GM10266 (cell line): ENCODE data around the gene C1QTNF5.
"Not testable (repeated sequence)": the region's sequence is repeated elsewhere in the genome, so short reads cannot be mapped to it uniquely, and the experiment has no call there.

Experiments used
- DNase-seq: peaks from one replicate; pipeline ENCODE4 v3.0.0; 2012; ENCODE audit errors: extremely low spot score
- TF ChIP-seq, protein P1 (sequence below): IDR thresholded peaks from 2 replicates; pipeline ENCODE4 v1.5.1; 2012; ENCODE audit warnings: mild to moderate bottlenecking, low read depth; ENCODE audit not compliant: control insufficient read depth, insufficient read depth; ENCODE audit errors: missing control alignments

The C1QTNF5 gene, protein sequence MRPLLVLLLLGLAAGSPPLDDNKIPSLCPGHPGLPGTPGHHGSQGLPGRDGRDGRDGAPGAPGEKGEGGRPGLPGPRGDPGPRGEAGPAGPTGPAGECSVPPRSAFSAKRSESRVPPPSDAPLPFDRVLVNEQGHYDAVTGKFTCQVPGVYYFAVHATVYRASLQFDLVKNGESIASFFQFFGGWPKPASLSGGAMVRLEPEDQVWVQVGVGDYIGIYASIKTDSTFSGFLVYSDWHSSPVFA

DNA sequence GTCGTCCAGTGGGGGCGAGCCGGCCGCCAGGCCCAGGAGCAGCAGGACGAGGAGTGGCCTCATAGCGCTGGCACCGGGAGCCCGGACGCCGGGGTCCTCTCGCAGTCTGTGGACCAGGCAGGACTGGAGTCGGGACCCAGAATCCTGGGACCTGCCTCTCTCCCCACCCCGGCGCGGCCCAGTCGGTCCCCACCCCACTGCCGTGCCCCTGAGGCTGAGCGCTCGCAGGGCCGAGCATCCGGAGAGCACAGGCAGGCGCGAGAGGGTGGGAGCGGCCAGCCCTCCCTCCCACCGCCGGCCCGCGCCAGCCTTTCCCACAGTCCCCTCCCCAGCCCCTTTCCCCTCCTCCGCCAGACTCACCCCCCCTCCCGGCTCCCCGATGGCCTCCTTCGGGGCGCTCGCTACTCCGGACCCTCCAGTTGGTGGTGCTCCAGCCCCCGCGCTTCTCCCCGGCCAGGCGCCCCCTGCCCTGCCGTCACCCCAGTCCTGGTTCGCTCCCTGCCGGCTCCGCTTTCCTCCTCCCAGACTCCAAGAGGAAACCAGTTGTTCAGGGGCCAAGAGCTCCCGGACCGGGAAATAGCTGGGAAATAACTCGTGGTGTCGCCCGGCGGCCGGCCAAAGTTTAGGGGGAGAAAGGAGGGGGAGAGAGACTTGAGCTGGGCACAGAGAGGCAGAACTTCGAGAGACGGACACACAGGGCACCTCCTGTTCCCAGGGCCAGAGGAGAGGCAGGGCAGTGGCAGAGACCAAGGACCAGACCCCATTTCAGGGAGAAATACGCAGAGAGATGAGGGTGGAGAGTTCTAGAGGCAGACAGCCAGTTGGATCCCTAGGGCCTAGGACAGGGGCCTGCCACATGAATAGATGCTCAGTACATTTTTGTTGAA is at the start of gene C1QTNF5:
Gene C1QTNF5 (minus strand): TSS at position 549 of the 887 bp plus-strand sequence. CDS start 486 bp downstream, at position 63.
- TF ChIP-seq, protein P1, sequence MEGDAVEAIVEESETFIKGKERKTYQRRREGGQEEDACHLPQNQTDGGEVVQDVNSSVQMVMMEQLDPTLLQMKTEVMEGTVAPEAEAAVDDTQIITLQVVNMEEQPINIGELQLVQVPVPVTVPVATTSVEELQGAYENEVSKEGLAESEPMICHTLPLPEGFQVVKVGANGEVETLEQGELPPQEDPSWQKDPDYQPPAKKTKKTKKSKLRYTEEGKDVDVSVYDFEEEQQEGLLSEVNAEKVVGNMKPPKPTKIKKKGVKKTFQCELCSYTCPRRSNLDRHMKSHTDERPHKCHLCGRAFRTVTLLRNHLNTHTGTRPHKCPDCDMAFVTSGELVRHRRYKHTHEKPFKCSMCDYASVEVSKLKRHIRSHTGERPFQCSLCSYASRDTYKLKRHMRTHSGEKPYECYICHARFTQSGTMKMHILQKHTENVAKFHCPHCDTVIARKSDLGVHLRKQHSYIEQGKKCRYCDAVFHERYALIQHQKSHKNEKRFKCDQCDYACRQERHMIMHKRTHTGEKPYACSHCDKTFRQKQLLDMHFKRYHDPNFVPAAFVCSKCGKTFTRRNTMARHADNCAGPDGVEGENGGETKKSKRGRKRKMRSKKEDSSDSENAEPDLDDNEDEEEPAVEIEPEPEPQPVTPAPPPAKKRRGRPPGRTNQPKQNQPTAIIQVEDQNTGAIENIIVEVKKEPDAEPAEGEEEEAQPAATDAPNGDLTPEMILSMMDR, result no peak
- DNase-seq, result no peak

DNA sequence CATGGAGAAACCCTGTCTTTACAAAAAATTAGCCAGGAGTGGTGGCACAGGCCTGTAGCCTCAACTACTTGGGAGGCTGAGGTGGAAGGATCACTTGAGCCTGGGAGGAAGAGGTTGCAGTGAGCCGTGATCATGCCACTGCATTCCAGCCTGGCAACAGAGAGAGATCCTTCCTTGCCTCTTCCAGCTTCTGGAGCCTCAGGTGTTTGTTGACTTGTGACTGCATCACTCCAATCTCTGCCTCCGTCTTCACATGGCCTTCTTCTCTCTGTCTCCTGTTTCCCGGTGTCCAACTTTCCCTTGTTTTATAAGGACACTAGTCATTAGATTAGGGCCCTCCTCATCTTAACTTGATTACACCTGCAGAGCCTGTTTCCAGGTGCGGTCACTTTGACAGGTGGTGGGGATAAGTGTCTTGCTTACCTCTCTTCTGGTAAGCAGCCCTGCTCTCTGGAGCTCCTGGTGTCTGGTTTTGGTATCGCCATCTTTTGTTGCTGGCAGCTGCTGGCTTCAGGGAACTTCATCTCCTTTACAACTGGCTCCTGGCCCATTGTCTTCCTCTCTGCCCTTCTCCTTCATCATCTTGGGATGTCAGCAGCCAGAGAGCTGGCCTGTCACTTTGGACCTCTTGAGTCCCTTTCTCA is 49.0 kb upstream of the C1QTNF5 start:
- TF ChIP-seq, protein P1, result no peak
- peak; percentile 32 for DNase-seq

DNA sequence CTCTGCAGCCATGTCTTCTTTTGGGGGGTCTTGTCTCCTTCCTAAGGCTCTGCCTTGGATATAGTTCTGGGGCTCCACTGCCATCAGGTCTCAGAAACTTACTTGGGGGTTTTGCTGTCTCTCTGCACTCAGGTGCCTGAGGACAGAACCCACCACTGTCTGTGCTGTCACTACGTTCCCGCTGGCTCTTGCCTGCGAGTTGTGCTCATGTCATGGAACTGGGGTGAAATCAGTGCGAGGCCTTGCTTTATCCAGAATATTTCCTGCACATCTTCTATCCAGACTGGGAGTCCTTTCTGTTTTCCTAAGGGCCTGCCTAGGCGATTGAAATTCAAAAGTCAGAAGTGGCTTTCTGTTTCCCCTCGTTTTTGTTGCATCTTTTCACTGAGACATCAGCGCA is 47.4 kb upstream of the C1QTNF5 start:
- peak; percentile 5 for DNase-seq
- TF ChIP-seq, protein P1, result no peak

DNA sequence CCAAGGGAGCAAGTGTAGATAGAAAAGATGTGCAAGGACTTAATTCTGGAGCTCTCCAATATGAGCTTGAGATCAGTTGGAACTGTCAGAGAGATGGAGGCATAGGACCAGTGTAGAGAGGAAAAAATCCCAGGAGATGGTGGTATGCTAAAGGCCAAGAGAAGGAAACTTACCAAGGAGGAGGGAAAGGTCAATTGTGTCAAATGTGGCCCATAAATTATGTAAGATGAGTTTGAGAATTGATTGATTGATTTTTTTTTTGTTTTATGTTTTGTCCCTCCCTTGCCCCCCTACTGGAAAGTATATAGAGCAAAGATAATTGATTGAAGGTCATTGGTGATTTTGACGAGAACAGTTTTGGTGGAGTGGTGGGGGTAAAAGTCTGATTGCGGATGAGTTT is 43.6 kb upstream of the C1QTNF5 start:
- DNase-seq, result peak; percentile 3
- TF ChIP-seq, protein P1, result no peak

DNA sequence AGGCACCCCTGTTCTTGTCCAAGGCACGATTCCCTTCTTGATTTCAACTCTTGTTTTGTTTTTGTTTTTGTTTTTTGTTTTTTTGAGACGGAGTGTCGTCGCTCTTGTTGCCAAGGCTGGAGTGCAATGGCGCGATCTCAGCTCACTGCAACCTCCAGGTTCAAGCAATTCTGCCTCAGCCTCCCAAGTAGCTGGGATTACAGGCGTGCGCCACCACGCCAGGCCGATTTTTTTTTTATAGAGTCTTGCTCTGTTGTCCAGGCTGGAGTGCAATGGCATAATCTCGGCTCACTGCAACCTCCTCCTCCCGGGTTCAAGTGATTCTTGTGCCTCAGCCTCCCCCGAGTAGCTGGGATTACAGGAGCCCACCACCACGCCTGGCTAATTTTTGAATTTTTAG is 41.8 kb upstream of the C1QTNF5 start:
- DNase-seq, result not testable (repeated sequence)

DNA sequence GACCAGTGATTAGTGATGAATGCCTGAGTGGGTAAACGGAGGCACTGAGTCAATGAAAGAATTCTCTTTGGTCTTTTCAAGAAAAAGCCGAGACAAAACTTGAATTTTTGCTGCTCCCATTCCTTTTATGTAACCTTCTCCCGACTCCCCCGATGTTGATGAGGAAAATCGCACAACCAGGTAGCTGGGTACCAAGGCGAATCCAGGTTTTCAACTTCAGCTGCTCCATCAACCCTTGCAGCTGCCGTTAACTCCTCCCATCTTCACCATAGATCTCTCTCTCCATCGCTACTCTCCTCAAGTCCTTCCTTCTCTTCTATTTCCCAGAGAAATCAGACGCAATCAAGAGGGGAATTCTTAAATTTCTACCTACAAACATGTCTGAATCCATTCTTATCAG is 41.4 kb upstream of the C1QTNF5 start:
- peak; percentile 2 for DNase-seq
- TF ChIP-seq, protein P1, result no peak

DNA sequence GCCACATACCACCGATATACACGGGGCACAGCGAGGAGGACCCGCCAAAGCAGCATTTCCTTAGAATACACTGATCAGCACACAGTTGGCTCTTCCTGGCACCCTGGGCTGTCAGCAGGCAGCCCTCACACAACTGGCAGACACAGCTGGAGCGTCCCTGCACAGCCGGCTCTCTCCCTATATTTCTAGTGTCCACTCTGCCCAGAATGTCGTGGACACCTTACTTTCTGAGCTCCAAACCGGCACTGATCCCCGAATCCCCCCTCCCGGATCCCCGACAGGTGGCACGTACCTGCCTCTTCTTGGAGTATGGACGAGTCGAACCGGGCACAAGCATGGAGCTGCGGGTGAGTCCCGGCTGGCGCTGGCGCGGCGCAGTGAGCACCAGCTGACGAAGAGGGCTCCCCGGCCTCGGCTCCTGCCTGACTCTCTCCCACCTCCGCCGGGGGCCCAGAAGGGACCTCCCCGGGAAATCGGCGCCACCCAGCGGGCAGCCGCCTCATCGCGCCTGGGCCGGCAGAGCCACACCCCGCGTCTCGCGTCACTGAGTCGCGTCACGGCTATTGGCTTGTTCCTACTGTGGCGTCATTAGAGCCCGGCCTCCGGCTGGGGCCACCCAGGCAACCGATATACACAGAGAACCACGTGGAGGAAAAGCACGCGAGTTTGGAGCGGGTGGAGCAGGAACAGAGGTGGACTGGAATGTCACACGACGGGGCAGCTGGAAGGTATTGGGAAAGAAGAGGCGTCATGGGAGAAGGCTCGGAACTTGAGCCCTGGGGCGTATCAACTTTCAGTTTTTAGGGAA is 40.7 kb upstream of the C1QTNF5 start, which contains the start of gene USP2:
Gene USP2 (minus strand): TSS at position 510 of the 808 bp plus-strand sequence. CDS start 8,210 bp downstream, outside the sequence.
- TF ChIP-seq, protein P1, result peak; percentile 91
- DNase-seq, result peak; percentile 92
